Fibroblast of lung (primary cell): ENCODE data around the gene POPDC3.

Experiments used
- EZH2 ChIP-seq: IDR thresholded peaks from 2 replicates; pipeline ENCODE4 v1.5.1; 2012; ENCODE audit warnings: low read length, control low read depth, mild to moderate bottlenecking; ENCODE audit errors: missing control alignments
- TF ChIP-seq, protein P1 (sequence below), 2 donors: IDR thresholded peaks in 1 of 2; conservative IDR thresholded peaks in 1 of 2; 1 replicate in 1 of 2; 2 replicates in 1 of 2; pipeline ENCODE4 v1.5.1; 2011 to 2012; ENCODE audit warnings: low read length in 2 of 2, control low read depth in 1 of 2, inconsistent platforms in 1 of 2, low read depth in 1 of 2, mild to moderate bottlenecking in 1 of 2

DNA sequence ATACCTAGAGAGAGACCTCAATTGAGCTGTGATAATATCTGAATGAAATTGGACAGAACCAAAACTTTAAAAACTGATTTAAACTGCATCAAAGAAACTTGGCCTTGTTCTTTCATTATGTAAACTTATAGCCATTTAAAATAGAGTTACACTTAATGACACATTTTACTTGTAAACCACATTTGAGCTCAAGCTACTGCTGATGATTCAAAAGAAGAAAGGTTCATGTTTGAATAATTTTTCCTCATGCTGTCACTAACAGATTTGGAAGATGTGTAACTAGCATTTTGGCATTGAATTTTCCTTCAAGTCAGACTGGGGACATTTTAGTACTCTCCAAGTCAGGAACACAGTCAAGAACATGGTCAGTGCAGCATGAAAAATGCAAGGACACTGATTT lies 26.9 kb downstream of the POPDC3 start:
- TF ChIP-seq, protein P1, sequence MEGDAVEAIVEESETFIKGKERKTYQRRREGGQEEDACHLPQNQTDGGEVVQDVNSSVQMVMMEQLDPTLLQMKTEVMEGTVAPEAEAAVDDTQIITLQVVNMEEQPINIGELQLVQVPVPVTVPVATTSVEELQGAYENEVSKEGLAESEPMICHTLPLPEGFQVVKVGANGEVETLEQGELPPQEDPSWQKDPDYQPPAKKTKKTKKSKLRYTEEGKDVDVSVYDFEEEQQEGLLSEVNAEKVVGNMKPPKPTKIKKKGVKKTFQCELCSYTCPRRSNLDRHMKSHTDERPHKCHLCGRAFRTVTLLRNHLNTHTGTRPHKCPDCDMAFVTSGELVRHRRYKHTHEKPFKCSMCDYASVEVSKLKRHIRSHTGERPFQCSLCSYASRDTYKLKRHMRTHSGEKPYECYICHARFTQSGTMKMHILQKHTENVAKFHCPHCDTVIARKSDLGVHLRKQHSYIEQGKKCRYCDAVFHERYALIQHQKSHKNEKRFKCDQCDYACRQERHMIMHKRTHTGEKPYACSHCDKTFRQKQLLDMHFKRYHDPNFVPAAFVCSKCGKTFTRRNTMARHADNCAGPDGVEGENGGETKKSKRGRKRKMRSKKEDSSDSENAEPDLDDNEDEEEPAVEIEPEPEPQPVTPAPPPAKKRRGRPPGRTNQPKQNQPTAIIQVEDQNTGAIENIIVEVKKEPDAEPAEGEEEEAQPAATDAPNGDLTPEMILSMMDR (conservative IDR thresholded peaks at IDR 0.05 in 1 of 2, IDR thresholded peaks at IDR 0.05 in 1 of 2; ENCODE audit: low read depth in 1 of 2, low read length in 2 of 2), result no peak
- TF ChIP-seq EZH2, result no peak
